PC-9 (cell line): ENCODE data around the gene TMEM123.

Experiments used
- EZH2 ChIP-seq: fragments of 200-600 bp; sonication (generic); IDR thresholded peaks from 2 replicates; pipeline ENCODE4 v1.8.0; 2017; ENCODE audit warnings: antibody characterized with exemption, low read depth
- TF ChIP-seq, protein P1 (sequence below): fragments of 200-600 bp; sonication (generic); conservative IDR thresholded peaks from 2 replicates; pipeline ENCODE4 v1.6.1; 2017; ENCODE audit warnings: mixed run types, antibody characterized with exemption, mild to moderate bottlenecking, moderate library complexity

DNA sequence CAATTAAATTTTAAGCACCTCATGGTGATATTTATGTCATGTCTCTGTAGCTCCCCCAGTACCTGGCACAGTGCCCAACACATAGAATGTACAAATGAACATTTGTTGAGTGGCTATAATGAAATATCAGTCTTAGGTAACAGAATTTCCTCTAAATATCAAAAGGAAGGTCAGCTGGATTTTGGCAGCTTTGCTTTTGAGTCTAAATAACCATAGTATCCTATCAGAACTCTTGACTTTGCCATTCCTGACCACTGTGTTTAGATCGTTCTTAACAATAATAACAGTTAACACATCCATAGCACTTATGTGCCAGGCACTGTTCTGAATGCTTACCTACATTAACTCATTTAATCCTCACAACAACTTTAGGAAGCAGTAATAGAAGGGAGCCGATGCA lies 26.6 kb downstream of the TMEM123 start:
- TF ChIP-seq, protein P1, sequence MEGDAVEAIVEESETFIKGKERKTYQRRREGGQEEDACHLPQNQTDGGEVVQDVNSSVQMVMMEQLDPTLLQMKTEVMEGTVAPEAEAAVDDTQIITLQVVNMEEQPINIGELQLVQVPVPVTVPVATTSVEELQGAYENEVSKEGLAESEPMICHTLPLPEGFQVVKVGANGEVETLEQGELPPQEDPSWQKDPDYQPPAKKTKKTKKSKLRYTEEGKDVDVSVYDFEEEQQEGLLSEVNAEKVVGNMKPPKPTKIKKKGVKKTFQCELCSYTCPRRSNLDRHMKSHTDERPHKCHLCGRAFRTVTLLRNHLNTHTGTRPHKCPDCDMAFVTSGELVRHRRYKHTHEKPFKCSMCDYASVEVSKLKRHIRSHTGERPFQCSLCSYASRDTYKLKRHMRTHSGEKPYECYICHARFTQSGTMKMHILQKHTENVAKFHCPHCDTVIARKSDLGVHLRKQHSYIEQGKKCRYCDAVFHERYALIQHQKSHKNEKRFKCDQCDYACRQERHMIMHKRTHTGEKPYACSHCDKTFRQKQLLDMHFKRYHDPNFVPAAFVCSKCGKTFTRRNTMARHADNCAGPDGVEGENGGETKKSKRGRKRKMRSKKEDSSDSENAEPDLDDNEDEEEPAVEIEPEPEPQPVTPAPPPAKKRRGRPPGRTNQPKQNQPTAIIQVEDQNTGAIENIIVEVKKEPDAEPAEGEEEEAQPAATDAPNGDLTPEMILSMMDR, result no peak
- no peak for TF ChIP-seq EZH2
